ENCODE results near the gene FAM20C. TPM values are rescaled to one million over a fixed set of nuclear protein-coding genes. Genes with fewer than 3 reads are reported as not detected.

Gene FAM20C
- total and polyA plus RNA-seq, 2 of the 8 experiments (the other 6 are each of a cell fraction or from before 2014, with no cell fraction given): 9.5 to 34.8 TPM

DNA sequence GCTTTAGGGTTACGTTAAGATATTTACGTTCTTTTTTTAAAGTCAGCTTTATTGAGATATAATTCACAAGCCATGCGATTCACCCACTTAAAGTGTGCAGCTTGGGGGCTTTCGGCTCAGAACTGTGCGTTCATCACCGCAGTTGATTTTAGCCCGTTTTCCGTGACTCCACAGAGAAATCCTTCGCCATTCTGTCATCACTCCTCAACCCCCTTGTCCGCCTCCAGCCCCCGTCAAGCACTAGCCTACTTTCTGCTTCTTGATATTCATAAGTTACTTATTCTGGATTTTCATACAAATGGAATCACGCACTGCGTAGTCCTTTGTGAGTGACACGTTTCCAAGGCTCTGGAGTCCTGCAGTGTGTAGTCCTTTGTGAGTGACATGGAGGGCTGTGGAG lies 20.4 kb downstream of the FAM20C start (continued):
- TF ChIP-seq, protein P1, sequence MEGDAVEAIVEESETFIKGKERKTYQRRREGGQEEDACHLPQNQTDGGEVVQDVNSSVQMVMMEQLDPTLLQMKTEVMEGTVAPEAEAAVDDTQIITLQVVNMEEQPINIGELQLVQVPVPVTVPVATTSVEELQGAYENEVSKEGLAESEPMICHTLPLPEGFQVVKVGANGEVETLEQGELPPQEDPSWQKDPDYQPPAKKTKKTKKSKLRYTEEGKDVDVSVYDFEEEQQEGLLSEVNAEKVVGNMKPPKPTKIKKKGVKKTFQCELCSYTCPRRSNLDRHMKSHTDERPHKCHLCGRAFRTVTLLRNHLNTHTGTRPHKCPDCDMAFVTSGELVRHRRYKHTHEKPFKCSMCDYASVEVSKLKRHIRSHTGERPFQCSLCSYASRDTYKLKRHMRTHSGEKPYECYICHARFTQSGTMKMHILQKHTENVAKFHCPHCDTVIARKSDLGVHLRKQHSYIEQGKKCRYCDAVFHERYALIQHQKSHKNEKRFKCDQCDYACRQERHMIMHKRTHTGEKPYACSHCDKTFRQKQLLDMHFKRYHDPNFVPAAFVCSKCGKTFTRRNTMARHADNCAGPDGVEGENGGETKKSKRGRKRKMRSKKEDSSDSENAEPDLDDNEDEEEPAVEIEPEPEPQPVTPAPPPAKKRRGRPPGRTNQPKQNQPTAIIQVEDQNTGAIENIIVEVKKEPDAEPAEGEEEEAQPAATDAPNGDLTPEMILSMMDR (IDR thresholded peaks at IDR 0.05; ENCODE audit: control extremely low read depth in 1 of 3, insufficient read depth in 1 of 3, low read depth in 1 of 3, low read length in 3 of 3): no peak
- TF ChIP-seq, protein P2, sequence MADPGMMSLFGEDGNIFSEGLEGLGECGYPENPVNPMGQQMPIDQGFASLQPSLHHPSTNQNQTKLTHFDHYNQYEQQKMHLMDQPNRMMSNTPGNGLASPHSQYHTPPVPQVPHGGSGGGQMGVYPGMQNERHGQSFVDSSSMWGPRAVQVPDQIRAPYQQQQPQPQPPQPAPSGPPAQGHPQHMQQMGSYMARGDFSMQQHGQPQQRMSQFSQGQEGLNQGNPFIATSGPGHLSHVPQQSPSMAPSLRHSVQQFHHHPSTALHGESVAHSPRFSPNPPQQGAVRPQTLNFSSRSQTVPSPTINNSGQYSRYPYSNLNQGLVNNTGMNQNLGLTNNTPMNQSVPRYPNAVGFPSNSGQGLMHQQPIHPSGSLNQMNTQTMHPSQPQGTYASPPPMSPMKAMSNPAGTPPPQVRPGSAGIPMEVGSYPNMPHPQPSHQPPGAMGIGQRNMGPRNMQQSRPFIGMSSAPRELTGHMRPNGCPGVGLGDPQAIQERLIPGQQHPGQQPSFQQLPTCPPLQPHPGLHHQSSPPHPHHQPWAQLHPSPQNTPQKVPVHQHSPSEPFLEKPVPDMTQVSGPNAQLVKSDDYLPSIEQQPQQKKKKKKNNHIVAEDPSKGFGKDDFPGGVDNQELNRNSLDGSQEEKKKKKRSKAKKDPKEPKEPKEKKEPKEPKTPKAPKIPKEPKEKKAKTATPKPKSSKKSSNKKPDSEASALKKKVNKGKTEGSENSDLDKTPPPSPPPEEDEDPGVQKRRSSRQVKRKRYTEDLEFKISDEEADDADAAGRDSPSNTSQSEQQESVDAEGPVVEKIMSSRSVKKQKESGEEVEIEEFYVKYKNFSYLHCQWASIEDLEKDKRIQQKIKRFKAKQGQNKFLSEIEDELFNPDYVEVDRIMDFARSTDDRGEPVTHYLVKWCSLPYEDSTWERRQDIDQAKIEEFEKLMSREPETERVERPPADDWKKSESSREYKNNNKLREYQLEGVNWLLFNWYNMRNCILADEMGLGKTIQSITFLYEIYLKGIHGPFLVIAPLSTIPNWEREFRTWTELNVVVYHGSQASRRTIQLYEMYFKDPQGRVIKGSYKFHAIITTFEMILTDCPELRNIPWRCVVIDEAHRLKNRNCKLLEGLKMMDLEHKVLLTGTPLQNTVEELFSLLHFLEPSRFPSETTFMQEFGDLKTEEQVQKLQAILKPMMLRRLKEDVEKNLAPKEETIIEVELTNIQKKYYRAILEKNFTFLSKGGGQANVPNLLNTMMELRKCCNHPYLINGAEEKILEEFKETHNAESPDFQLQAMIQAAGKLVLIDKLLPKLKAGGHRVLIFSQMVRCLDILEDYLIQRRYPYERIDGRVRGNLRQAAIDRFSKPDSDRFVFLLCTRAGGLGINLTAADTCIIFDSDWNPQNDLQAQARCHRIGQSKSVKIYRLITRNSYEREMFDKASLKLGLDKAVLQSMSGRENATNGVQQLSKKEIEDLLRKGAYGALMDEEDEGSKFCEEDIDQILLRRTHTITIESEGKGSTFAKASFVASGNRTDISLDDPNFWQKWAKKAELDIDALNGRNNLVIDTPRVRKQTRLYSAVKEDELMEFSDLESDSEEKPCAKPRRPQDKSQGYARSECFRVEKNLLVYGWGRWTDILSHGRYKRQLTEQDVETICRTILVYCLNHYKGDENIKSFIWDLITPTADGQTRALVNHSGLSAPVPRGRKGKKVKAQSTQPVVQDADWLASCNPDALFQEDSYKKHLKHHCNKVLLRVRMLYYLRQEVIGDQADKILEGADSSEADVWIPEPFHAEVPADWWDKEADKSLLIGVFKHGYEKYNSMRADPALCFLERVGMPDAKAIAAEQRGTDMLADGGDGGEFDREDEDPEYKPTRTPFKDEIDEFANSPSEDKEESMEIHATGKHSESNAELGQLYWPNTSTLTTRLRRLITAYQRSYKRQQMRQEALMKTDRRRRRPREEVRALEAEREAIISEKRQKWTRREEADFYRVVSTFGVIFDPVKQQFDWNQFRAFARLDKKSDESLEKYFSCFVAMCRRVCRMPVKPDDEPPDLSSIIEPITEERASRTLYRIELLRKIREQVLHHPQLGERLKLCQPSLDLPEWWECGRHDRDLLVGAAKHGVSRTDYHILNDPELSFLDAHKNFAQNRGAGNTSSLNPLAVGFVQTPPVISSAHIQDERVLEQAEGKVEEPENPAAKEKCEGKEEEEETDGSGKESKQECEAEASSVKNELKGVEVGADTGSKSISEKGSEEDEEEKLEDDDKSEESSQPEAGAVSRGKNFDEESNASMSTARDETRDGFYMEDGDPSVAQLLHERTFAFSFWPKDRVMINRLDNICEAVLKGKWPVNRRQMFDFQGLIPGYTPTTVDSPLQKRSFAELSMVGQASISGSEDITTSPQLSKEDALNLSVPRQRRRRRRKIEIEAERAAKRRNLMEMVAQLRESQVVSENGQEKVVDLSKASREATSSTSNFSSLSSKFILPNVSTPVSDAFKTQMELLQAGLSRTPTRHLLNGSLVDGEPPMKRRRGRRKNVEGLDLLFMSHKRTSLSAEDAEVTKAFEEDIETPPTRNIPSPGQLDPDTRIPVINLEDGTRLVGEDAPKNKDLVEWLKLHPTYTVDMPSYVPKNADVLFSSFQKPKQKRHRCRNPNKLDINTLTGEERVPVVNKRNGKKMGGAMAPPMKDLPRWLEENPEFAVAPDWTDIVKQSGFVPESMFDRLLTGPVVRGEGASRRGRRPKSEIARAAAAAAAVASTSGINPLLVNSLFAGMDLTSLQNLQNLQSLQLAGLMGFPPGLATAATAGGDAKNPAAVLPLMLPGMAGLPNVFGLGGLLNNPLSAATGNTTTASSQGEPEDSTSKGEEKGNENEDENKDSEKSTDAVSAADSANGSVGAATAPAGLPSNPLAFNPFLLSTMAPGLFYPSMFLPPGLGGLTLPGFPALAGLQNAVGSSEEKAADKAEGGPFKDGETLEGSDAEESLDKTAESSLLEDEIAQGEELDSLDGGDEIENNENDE (IDR thresholded peaks at IDR 0.05; ENCODE audit: insufficient replicate concordance, low read length): no peak
- no peak for TF ChIP-seq CTBP2 (IDR thresholded peaks at IDR 0.05; ENCODE audit: borderline replicate concordance, insufficient read depth, insufficient read length, low read length)
